Activated CD4-positive, alpha-beta T cell treated with anti-CD3 and anti-CD28 coated beads for 4 hours (primary cell): ENCODE results near the gene ABT1.
"Not testable (repeated sequence)": the region's sequence is repeated elsewhere in the genome, so short reads cannot be mapped to it uniquely, and the experiment has no call there.

Experiments used
- DNase-seq, 2 donors: peaks; one replicate each; pipeline ENCODE4 v3.0.0-alpha.2; 2020

ABT1 gene

DNA sequence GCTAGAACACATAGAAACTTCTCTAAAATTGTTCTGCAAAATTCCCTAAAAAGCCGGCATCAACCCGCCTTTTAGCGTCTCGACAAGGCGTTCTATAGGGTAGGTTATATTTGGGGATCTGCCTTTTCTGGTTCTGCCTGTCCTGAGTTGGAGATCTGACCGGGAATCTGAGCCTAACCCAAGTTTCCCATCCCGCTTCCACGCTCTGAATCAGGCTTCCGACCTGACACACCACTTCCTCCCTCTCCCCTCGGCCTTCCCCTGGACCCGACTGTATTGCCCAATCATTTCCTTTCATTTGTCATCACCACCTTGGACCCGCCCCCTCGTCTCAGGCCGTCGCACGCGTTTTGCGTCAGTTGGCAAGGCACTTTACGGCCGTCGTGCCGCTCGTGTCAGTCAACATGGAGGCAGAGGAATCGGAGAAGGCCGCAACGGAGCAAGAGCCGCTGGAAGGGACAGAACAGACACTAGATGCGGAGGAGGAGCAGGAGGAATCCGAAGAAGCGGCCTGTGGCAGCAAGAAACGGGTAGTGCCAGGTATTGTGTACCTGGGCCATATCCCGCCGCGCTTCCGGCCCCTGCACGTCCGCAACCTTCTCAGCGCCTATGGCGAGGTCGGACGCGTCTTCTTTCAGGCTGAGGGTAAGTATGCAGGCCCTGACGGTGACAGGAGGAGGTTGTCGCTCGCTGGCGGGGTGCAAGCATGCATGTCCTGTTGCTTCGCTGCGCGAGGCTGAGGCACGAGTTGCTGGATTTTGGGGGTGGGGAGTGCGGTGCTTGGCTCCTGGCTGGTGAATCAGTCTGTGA lies at the start of gene ABT1:
Gene ABT1 (plus strand): TSS at position 375 of the 810 bp plus-strand sequence. CDS start 30 bp downstream, at position 405.
- peak; percentile 97 to 98 for DNase-seq

DNA sequence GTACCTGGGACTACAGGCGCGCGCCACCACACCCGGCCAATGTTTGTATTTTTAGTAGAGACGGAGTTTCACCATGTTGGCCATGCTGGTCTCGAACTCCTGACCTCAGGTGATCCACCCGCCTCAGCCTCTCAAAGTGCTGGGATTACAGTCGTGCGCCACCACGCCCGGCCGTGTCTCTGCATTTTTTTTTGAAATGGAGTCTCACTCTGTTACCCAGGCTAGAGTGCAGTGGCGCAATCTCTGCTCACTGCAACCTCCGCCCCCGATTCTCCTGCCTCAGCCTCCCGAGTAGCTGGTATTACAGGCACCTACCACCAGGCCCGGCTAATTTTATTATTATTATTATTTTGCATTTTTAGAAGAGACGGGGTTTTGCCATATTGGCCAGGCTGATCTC lies 49.4 kb upstream of the ABT1 start:
- DNase-seq, result not testable (repeated sequence)

DNA sequence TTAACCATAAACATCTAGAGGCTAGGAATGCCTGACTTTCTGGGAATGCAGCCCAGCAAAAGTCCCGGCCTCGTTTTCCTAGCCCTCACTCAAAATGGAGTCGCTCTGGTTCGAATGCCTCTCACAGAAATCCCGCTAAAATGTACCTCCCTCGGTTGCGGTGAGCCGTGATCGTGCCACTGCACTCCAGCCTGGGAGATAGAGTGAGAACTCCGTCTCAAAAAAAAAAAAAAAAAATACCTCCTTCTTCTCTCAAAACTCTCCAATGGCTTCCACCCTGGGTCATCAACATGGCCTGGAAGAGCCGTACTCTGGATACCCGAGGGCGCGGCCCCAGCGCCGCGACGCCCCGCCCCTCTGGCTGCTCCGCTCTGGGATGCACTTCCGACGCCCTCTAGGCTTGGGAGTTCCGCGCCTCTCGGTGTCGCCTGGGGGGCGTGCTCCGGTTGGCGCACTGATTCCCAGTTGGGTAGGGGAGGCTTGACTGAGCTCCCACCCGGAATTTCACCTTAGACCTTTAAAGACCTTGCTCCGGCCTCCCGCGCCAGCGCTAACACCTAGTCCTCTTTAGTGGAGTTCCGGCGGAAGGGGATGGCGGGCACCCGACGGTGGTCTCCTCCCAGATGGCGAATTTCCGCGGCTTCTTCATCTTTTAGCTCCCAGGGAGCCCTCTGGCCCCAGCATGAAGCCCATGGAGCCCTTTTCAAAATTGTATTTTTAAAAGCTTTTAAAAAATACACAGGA lies 46.3 kb upstream of the ABT1 start:
- DNase-seq, result peak; percentile 14 to 44

DNA sequence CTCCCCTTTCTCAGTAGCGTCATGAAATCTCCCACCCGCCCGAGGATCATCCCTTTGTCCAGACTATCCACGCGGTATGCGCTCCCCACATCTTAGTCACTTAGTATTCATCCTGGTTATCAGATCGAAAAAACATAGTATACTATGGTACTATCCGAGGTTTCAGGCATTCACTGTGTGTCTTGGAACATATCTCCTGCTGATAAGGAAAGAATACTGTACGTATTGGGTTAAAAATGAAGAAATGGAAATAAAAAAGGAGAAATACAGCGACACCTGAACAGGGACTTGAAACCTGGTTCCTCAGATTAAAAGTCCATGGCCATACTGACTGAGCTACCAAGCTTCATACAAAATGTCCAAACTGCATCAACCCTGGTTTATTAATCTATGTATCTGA lies 44.5 kb upstream of the ABT1 start:
- no peak for DNase-seq

DNA sequence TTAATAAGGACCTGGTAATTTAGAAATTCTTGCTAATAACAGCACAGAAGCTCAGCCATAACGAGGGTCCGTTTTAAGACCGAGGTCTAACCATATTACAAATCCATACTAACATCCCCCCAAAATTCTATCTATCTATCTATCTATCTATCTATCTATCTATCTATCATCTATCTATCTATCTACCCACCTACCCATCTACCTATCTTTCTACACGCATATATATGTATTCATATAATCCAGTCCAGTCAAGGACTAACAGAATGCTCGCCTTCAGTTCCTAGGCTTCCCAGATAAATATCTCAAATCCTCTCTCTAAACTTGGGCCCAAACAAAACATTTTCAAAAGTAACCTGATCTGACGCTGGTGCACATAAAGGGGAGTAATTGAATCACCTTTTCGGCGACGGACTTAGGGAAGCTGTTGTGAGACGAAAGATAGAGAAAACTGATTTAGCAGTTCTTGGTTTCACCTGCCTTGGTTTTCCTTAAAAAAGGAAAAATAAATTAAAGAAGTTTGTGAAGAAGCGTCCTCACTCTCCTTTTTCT lies 44.0 kb upstream of the ABT1 start:
- no peak for DNase-seq

DNA sequence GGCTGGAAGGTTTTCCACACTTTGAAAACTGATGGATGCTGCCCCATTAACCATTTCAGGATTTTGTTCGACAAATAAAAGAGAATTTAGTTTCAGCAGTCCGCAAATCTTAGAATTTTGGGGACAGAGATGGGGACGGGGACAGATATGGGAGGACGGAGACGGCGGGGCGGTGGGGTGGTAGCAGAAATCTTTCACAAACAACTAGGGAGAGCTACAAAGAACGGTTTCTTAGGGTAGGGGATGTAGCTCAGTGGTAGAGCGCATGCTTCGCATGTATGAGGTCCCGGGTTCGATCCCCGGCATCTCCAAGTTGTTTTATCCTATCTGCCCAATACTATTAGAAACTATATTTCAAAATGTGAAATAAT lies 43.5 kb upstream of the ABT1 start:
- DNase-seq, result peak; percentile 75 to 81

GRCh38 chr6:26553635-26554446 lies 42.9 kb upstream of the ABT1 start:
- peak; percentile 76 to 82 for DNase-seq

DNA sequence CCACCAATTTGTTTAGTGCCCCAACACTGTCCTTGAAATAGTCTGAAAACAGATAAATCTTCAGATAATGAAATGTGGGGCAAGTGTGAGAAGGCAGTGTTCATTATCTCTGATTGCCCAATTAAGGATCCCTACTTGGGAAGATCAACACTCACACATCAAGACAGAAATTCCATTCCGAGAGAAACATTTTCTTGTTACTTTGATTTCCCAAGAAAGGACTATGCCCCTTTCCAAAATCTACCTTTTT lies 42.4 kb upstream of the ABT1 start:
- no peak for DNase-seq

GRCh38 chr6:26554697-26555504 lies 41.9 kb upstream of the ABT1 start:
- peak; percentile 54 to 64 for DNase-seq

DNA sequence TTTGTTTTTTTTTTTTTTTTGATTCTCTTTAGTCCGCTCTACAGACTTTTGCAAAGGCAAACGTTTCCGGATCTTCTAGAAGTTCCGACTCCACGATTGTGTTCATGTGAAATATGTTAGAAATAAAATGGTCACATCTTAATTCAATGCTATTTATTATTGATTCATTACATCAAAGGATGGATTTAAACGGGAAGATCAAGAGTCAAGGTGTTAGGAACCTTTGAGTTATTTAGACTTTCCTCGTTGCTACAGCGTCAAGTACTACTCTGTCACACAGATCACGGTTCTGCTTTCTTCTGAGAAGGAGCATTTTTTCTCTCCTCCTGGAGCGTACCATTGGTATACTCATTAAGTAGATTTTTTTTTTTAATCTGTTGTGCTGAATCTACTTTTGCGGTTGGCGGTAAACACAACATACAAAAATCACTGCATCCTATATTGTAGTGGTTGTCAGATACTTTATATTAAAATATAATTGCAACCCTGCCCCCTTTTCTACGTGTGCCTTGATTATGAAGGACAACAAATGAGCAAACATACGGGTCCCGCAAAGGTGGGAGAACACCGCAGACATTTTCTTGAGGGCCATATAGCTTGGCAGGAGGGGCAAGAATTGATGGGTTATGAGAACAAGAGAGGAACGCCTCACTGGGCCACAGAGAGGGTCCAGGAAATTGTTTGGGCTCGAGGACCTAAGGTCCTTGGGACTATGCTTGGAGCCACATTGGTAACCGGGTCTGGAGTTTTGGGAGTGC lies 41.1 kb upstream of the ABT1 start:
- DNase-seq, result no peak

DNA sequence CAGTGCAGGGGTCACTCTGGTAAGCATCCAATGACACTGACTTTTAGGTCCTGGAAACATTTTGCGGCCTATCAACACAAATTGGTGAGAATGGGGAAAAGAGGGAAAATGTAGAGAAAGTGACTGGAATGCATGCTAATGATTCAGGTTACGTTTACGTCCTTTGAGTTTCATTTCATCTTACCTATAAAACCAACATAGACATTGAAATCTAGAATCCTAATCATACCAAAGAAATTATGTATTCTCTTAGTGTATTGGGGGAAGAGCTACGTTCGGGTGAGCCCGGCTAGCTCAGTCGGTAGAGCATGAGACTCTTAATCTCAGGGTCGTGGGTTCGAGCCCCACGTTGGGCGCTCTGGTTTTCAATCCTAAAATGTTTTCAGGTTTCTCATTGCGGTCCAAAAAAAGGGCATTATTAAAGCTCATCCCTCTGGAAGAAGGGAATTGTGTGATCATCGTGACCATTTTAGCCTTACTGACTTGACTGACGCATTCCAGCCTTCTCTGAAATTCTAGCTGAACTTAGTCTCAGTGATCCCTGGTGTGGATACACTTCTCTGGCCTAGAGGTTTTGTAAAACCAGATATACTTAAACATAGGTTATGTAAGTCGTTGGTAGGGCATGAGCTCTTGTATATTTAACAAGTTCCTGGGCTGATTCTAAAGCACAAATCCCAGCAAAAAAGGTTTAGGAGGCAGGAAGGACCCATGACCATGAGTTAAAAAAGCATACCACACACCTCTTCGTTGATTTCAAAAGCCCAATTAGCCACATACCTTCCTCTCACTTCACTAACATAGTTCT lies 40.3 kb upstream of the ABT1 start:
- DNase-seq, result no peak

- DNase-seq, result no peak
Measured at GRCh38 chr6:26561533-26562466, 35.0 kb upstream of the ABT1 start.

DNA sequence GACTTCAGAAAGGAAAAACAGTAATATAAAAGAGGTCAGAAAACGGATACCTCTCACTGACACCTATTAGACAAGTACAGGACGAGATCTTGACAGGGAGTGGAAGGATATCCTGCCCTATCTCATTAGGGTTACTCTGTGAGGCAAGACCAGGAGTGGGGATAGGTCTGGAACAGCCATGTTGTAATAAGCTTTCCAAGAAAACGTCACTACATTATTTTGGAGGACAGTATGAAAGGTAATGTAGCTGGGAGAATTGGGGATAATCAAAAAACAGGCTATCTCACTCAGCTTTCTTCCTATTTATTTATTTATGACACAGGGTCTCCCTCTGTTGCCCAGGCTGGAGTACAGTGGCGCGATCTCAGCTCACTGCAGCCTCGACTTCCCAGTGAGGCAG lies 33.3 kb upstream of the ABT1 start:
- no peak for DNase-seq

DNA sequence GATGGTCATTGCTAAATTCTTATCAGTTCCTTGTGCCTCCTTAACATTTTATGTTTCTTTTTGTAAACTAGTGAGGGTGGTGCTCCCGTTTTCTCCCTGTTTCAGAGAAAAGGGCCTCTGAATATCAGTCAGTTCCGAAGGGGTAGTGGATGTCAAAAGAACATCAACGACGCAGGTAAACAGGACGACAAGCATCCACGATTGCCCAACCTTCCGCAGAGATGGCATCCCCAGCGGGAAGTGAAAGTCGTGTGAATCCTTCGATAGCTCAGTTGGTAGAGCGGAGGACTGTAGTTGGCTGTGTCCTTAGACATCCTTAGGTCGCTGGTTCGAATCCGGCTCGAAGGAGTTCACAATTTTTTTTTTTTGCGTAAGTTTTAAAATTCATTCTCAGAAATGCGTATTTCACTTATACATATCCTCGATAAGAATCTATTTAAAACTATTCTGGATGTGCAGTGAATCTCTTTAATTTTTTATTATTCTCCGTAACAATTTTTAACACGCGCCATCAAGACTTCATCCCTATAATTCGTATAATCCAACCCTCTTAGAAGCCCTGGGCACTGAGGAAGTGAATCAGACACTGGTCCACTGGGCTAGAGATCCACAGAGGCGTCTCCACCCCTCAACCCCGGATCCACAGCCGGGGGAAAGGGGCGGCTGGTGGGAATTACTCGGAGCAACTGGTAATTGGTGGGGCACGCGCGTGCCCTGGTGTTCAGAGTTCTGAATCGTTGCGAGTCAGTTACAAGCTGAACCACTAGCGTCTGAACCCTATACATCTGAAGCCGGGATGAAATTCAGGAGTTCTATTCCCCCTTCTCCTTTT lies 27.9 kb upstream of the ABT1 start:
- peak; percentile 90 to 100 for DNase-seq

- DNase-seq, result no peak
Measured at GRCh38 chr6:26569433-26569764, 27.4 kb upstream of the ABT1 start.

GRCh38 chr6:26570027-26570809 lies 26.5 kb upstream of the ABT1 start:
- no peak for DNase-seq

DNA sequence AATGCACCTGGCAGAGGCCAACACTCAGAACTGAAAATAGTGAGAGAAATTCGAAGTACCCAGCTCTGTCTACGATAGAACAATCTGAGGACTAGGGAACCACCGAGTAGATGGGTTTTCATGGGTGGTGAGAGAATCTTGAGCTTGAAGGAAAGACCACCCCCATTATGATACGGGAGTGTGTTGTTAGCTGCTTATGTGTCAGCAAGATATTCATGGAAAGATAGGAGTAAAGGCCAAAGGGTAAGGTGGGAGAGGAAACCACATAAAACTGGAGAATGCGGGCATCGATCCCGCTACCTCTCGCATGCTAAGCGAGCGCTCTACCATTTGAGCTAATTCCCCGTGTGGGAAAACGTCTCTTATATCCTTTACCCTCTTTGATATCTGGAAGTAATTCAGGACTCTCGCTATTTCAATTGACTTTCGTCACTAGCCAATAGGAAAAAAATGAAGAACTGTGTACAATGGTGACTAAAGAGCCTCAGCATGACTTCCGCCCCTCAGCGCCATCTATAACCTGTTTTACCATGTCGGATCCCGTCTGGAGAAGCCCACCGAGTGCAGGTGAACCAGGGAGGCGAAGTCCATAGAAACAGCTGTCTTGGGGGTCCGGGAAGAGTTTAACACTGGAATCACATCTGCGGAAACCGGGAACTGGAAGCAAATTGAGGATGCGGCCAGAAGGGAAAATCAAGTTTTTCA lies 25.0 kb upstream of the ABT1 start:
- peak in 1 of 2 donors; percentile 35 for DNase-seq
